Naive thymus-derived CD8-positive, alpha-beta T cell (primary cell): ENCODE results near the gene PLEKHA7. TPM values are rescaled to one million over a fixed set of nuclear protein-coding genes. Genes with fewer than 3 reads are reported as not detected.

Experiments
- ATAC-seq, 2 donors: fragments of 150-1000 bp; cut with Tn5 transposase in 1 of 2; sonication (Bioruptor Pico), chemical (Tn5 transposase) in 1 of 2; 1 replicate in 1 of 2; 2 replicates in 1 of 2; pipeline ENCODE4 v1.10.0; 2021; ENCODE audit warnings: mild to moderate bottlenecking in 2 of 2, moderate library complexity in 2 of 2
- POLR2A ChIA-PET: fragments of 350-600 bp; sonication (Branson Sonifier 250); formaldehyde crosslinking; loops from one replicate; lab custom pipeline; 2021; ENCODE audit warnings: antibody characterized with exemption; lab: Charles Lee
- DNase-seq, 10 donors: peaks; one replicate each; pipeline versions ENCODE4 v3.0.0 to v3.0.0-alpha.2; 2020 to 2022
- H3K27ac Mint-ChIP-seq, 10 donors: one replicate each; pipeline ENCODE4 v1.8.0; 2020 to 2022; ENCODE audit warnings: mild to moderate bottlenecking in 10 of 10, mixed read lengths in 10 of 10, moderate library complexity in 4 of 10, inconsistent platforms in 1 of 10
- H3K27me3 Mint-ChIP-seq, 5 donors: one replicate each; pipeline ENCODE4 v1.8.0; 2021 to 2022; ENCODE audit warnings: mixed read lengths in 5 of 5
- H3K36me3 Mint-ChIP-seq, 3 donors: one replicate each; pipeline ENCODE4 v1.8.0; 2020 to 2022; ENCODE audit warnings: mixed read lengths in 3 of 3, mild to moderate bottlenecking in 2 of 3, inconsistent platforms in 1 of 3
- H3K4me1 Mint-ChIP-seq, 4 donors: one replicate each; pipeline ENCODE4 v1.8.0; 2021 to 2022; ENCODE audit warnings: mixed read lengths in 4 of 4
- H3K4me3 Mint-ChIP-seq, 10 donors: one replicate each; pipeline ENCODE4 v1.8.0; 2020 to 2022; ENCODE audit warnings: mild to moderate bottlenecking in 10 of 10, mixed read lengths in 10 of 10, moderate library complexity in 6 of 10, inconsistent platforms in 1 of 10
- H3K9me3 Mint-ChIP-seq, 9 donors: one replicate each; pipeline ENCODE4 v1.8.0; 2020 to 2022; ENCODE audit warnings: mixed read lengths in 9 of 9, mild to moderate bottlenecking in 3 of 9, inconsistent platforms in 1 of 9, moderate library complexity in 1 of 9
- polyA plus RNA-seq, 3 donors: library from polyadenylated mRNA; unstranded; fragments of 300-500 nt; fragmentation: Illumina TruSeq; gene quantifications; one replicate each; pipeline ENCODE4 v1.2.3, GENCODE V29; 2021
- total RNA-seq, 8 experiments: library from RNA in 2 of 8; stranded (reverse) in 2 of 8; gene quantifications; one replicate each; pipeline ENCODE4 v1.2.3 and lab custom pipeline; 2021 to 2026

PLEKHA7 gene
- total and polyA plus RNA-seq, 5 experiments from 2014 or later: 0.77 to 0.96 TPM; not detected in 3

DNA sequence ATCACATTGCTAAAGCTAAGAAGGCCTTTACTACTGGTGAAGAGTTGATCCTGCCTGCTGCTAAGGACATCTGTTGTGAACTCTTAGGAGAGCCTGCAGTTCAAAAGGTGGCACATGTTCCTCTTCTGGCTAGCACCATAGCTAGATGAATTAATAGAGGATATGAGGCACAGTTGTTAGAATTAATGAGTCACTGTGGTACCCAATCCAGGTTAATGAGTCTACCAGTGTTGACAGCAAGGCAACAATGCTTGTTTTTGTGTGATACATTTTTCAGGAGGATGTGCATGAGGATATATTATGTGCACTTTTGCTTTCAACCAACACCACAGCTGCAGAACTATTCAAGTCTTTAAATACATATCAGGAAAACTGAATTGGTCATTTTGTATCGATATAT is 263.8 kb downstream of the PLEKHA7 start:
- H3K4me1 Mint-ChIP-seq: peaks cover 8 to 31% (median 24%) of the 10 kb centered on the region in 4 donors
- no peak for DNase-seq
- no peak overlapping the region for H3K4me3 Mint-ChIP-seq
- no peaks in the 10 kb centered on the region for H3K9me3 Mint-ChIP-seq
- peak overlapping the region in 1 of 10 donors; percentile 29 for H3K27ac Mint-ChIP-seq
- POLR2A ChIA-PET: interaction anchor here (5.1 kb wide), 1 partner anchor 11 kb away, joined by 31 read pairs; the partner anchor contains the start of gene C11orf58
- H3K27me3 Mint-ChIP-seq: no peaks in the 10 kb centered on the region
- H3K36me3 Mint-ChIP-seq: peaks cover 0 to 90% (median 27%) of the 10 kb centered on the region in 3 donors
- ATAC-seq: no peak

- Mint-ChIP-seq H3K27ac (peak overlapping the region in 3 of 10 donors; percentile 13 to 58 (median 52)), H3K4me1 (peaks cover 8 to 39% (median 32%) of the 10 kb centered on the region in 4 donors), H3K4me3 (no peak overlapping the region), H3K36me3 (peaks cover 0 to 93% (median 28%) of the 10 kb centered on the region in 3 donors), H3K9me3 (no peaks in the 10 kb centered on the region), H3K27me3 (no peaks in the 10 kb centered on the region)
- POLR2A ChIA-PET: interaction anchor here (5.1 kb wide), 1 partner anchor 10 kb away, joined by 31 read pairs; the partner anchor contains the start of gene C11orf58
- DNase-seq (no peak), ATAC-seq (no peak)
These were observed 264.5 kb downstream of the PLEKHA7 start for GRCh38 chr11:16749666-16750065.

DNA sequence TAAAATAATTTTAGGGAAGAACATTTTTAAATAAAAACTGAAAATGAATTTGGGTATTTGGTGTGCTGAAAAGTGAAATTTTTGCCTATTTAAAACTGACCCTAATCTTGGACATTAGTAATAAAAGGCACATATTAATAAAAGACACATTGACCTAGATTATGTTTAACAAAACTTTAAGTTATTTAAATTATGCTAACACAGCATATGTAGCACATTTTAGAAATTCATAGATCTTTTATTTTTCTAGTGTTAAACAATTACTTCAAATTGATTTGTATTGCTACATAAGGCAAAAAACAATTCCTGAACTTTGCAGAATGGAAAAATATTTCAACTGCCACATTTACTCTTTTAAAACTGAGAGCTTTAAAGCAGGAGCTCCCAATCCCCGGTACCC is 265.1 kb downstream of the PLEKHA7 start:
- H3K9me3 Mint-ChIP-seq: no peaks in the 10 kb centered on the region
- ATAC-seq (no peak), DNase-seq (no peak)
- POLR2A ChIA-PET: interaction anchor here (5.1 kb wide), 1 partner anchor 10 kb away, joined by 31 read pairs; the partner anchor contains the start of gene C11orf58
- H3K27me3 Mint-ChIP-seq: no peaks in the 10 kb centered on the region
- H3K36me3 Mint-ChIP-seq: peaks cover 0 to 93% (median 28%) of the 10 kb centered on the region in 3 donors
- peak overlapping the region in 5 of 10 donors; percentile 13 to 56 (median 50) for H3K27ac Mint-ChIP-seq
- peaks cover 11 to 44% (median 37%) of the 10 kb centered on the region in 4 donors for H3K4me1 Mint-ChIP-seq
- no peak overlapping the region for H3K4me3 Mint-ChIP-seq

- Mint-ChIP-seq H3K4me3 (peak overlapping the region in 3 of 10 donors; percentile 1 to 35 (median 17)), H3K9me3 (no peaks in the 10 kb centered on the region), H3K27ac (peak overlapping the region in 5 of 10 donors; percentile 40 to 79 (median 60)), H3K36me3 (peaks cover 0 to 84% (median 22%) of the 10 kb centered on the region in 3 donors), H3K4me1 (peaks cover 19 to 66% (median 61%) of the 10 kb centered on the region in 4 donors), H3K27me3 (no peaks in the 10 kb centered on the region)
- ATAC-seq (no peak), DNase-seq (no peak)
- POLR2A ChIA-PET: interaction anchor here (0.7 kb wide), 2 partner anchors 8 to 9 kb away, joined by 3 to 4 read pairs; no protein-coding TSS in a partner anchor
These were observed 268.1 kb downstream of the PLEKHA7 start for GRCh38 chr11:16745950-16746605.

- H3K27ac Mint-ChIP-seq: peak overlapping the region in 8 of 10 donors; percentile 2 to 67 (median 46)
- POLR2A ChIA-PET: interaction anchor here (0.6 kb wide), 1 partner anchor 584 kb away, joined by 4 read pairs; no protein-coding TSS in a partner anchor
- H3K4me3 Mint-ChIP-seq: peak overlapping the region in 7 of 10 donors; percentile 4 to 65 (median 38)
- no peaks in the 10 kb centered on the region for H3K9me3 Mint-ChIP-seq
- no peak for ATAC-seq
- H3K27me3 Mint-ChIP-seq: no peaks in the 10 kb centered on the region
- DNase-seq: no peak
- peaks cover 18 to 64% (median 59%) of the 10 kb centered on the region in 4 donors for H3K4me1 Mint-ChIP-seq
- peaks cover 0 to 72% (median 12%) of the 10 kb centered on the region in 3 donors for H3K36me3 Mint-ChIP-seq
These were observed 270.0 kb downstream of the PLEKHA7 start for GRCh38 chr11:16744128-16744725.

DNA sequence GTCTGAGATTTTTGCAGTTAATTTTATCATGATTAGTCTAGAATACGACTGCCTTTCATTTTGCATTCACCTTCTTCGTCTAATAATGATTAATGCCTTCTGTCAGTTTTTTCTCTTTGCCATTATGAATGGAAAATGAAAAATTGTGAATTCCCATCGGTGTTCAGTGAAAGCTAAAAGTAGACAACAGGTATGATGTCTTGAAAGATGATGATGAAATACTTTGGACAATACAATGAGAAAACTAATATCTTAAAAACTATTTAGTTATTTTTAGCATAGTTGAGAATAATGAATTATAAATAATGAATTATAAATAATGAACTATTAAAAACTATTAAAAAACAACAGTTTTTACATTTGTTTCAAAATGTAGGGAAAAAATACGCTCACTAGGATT is 270.7 kb downstream of the PLEKHA7 start:
- DNase-seq (no peak), ATAC-seq (no peak)
- Mint-ChIP-seq H3K36me3 (peaks cover 0 to 67% (median 10%) of the 10 kb centered on the region in 3 donors), H3K9me3 (no peaks in the 10 kb centered on the region), H3K27ac (no peak overlapping the region), H3K4me3 (peak overlapping the region in 7 of 10 donors; percentile 23 to 60 (median 52)), H3K27me3 (no peaks in the 10 kb centered on the region), H3K4me1 (peaks cover 18 to 64% (median 59%) of the 10 kb centered on the region in 4 donors)
- POLR2A ChIA-PET: no interaction called here

DNA sequence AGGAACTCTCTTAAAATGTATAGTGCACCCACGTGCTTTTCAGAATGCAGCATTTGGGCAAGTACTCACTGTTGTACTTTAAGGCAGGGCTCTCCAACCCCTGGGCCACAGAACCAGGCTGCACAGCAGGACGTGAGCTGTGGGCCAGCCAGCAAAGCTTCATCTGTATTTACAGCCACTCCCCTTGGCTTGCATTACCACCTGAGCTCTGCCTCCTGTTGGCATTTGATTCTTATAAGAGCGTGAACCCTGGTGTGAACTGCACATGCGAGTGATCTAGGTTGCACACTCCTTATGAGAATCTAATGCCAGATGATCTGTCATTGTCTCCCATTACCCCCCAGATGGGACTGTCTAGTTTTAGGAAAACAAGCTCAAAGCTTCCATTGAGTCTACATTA is 272.7 kb downstream of the PLEKHA7 start:
- no peak for ATAC-seq
- POLR2A ChIA-PET: interaction anchor here (4.5 kb wide), 1 partner anchor 10 kb away, joined by 31 read pairs; no protein-coding TSS in a partner anchor
- H3K27ac Mint-ChIP-seq: peak overlapping the region in 8 of 10 donors; percentile 0 to 75 (median 44)
- no peaks in the 10 kb centered on the region for H3K27me3 Mint-ChIP-seq
- peaks cover 18 to 54% (median 48%) of the 10 kb centered on the region in 4 donors for H3K4me1 Mint-ChIP-seq
- H3K9me3 Mint-ChIP-seq: no peaks in the 10 kb centered on the region
- peak overlapping the region in 8 of 10 donors; percentile 27 to 77 (median 54) for H3K4me3 Mint-ChIP-seq
- peaks cover 0 to 50% (median 10%) of the 10 kb centered on the region in 3 donors for H3K36me3 Mint-ChIP-seq
- DNase-seq: no peak

- peak in 1 of 2 donors; percentile 9 for ATAC-seq
- Mint-ChIP-seq H3K4me3 (no peak overlapping the region), H3K4me1 (peaks cover 12 to 31% (median 26%) of the 10 kb centered on the region in 4 donors), H3K9me3 (no peaks in the 10 kb centered on the region), H3K27ac (no peak overlapping the region), H3K36me3 (peaks cover 0 to 27% (median 2%) of the 10 kb centered on the region in 3 donors), H3K27me3 (no peaks in the 10 kb centered on the region)
- POLR2A ChIA-PET: interaction anchor here (0.6 to 4.5 kb wide), 7 partner anchors 12 to 1367 kb away, joined by 3 to 31 read pairs (median 4); partner anchors contain the start of genes RPS13 and SAAL1
- DNase-seq: peak in 2 of 10 donors; percentile 18 to 43
These were observed 275.0 kb downstream of the PLEKHA7 start for GRCh38 chr11:16738947-16739815.

DNA sequence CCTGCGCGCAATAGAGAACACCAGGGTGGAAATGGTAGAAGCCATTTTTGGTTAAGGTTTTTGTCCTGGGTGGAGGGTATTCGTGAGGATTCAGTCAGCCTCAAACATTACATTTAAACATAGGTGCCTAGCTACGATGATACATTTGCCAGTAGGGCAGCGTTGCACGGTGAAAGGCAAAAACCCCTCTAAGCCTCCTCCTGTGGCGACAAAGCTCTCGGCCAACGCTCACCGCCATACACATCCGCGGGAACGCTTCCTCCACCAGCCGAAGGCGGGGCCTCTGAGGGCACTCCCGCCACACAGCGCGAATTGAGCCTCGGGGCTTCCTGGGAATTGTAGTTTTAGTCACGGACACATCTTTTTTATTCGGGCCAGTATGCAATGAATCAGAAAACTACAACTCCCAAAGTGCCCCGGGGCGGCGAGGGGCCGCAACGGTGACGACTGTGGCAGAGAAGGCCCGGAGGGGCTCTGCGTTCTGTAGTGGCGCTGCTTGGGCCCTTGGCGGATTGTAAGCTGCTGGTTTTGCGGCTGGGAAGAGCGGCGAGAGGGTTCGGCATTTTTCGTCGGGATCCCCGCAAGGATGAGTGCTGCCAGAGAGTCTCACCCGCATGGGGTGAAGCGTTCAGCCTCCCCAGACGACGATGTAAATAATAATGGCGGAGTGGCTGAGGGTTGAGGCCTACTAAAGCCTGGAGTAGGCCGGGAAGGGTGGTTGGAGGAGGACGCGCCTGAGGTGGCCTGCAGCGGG is 275.8 kb downstream of the PLEKHA7 start, which contains the start of gene C11orf58:
Gene C11orf58 (plus strand): TSS at position 455 of the 754 bp plus-strand sequence. CDS start 132 bp downstream, at position 587.
- Mint-ChIP-seq H3K9me3 (no peaks in the 10 kb centered on the region), H3K36me3 (peaks cover 0 to 21% (median 2%) of the 10 kb centered on the region in 3 donors), H3K27me3 (no peaks in the 10 kb centered on the region), H3K27ac (peak within 1 kb of the TSS in 2 of 10 donors; percentile 66 to 67), H3K4me1 (peaks cover 11 to 25% (median 22%) of the 10 kb centered on the region in 4 donors), H3K4me3 (peak within 1 kb of the TSS in 4 of 10 donors; percentile 48 to 83 (median 65))
- peak; percentile 93 to 94 for ATAC-seq
- DNase-seq: peak; percentile 87 to 98 (median 96)
- POLR2A ChIA-PET: interaction anchor here (0.6 to 4.5 kb wide), 10 partner anchors 8 to 1368 kb away, joined by 3 to 31 read pairs (median 4); partner anchors contain the start of genes RPS13 and SAAL1

DNA sequence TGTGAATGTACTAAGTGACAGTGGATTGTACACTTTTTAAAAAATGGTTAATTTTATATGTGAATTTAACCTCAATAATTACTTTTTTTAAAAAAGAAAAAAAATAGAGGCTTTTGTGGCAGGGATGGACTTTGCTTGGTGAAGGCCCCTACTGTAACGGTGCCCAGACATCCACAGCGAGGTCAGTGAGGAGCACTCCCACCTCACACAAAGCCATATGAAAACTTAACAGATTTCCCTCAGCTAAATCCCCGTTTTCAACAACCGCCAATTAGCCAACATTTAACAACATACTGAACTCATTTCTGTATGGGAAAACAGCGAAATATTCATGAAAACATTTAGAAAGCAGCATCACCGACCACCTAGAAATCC is 276.4 kb downstream of the PLEKHA7 start:
- Mint-ChIP-seq H3K27ac (peak overlapping the region in 2 of 10 donors; percentile 66 to 67), H3K4me1 (peaks cover 7 to 20% (median 17%) of the 10 kb centered on the region in 4 donors), H3K36me3 (peaks cover 0 to 17% (median 3%) of the 10 kb centered on the region in 3 donors), H3K4me3 (peak overlapping the region in 4 of 10 donors; percentile 48 to 83 (median 65)), H3K9me3 (no peaks in the 10 kb centered on the region), H3K27me3 (no peaks in the 10 kb centered on the region)
- ATAC-seq (peak; percentile 5 to 8), DNase-seq (no peak)
- POLR2A ChIA-PET: interaction anchor here (0.6 to 4.5 kb wide), 9 partner anchors 8 to 1647 kb away, joined by 3 to 31 read pairs (median 3); partner anchors contain the start of gene RPS13
